Tibial artery (tissue), 4 donors: ENCODE measurements around the gene LRGUK.

ENCODE experiments used
- DNase-seq, 2 donors: peaks; one replicate each; pipeline ENCODE4 v3.0.0-alpha.2; 2019
- H3K27ac ChIP-seq, 2 donors: fragments of 200-600 bp; sonication (generic) in 1 of 2; 1 replicate in 1 of 2; 2 replicates in 1 of 2; pipeline ENCODE4 v1.5.1; 2018 to 2019; ENCODE audit warnings: mild to moderate bottlenecking in 1 of 2
- H3K27me3 ChIP-seq, 2 donors: fragments of 200-600 bp; sonication (generic) in 1 of 2; one replicate each; pipeline versions ENCODE4 v1.5.1 to v1.6.0; 2016 to 2019
- H3K36me3 ChIP-seq, 3 donors: fragments of 200-600 bp; sonication (generic) in 2 of 3; one replicate each; pipeline ENCODE4 v1.5.1; 2016 to 2019; ENCODE audit warnings: mild to moderate bottlenecking in 2 of 3
- H3K4me1 ChIP-seq, 4 donors: fragments of 200-600 bp; sonication (generic) in 2 of 4; 1 replicate in 3 of 4; 2 replicates in 1 of 4; pipeline ENCODE4 v1.5.1; 2016 to 2019
- H3K4me3 ChIP-seq, 2 donors: fragments of 200-600 bp; sonication (generic) in 1 of 2; 1 replicate in 1 of 2; 2 replicates in 1 of 2; pipeline ENCODE4 v1.5.1; 2018 to 2019; ENCODE audit warnings: mild to moderate bottlenecking in 2 of 2
- H3K9me3 ChIP-seq, 3 donors: fragments of 200-600 bp; sonication (generic) in 1 of 3; one replicate each; pipeline ENCODE4 v1.5.1; 2016 to 2019
- CTCF ChIP-seq, 2 experiments: fragments of 200-600 bp in 1 of 2; fragments of 450-650 bp in 1 of 2; IDR thresholded peaks; one replicate each; pipeline ENCODE4 v1.5.1; 2017 to 2019; ENCODE audit warnings: antibody characterized with exemption in 2 of 2, mild to moderate bottlenecking in 1 of 2, moderate library complexity in 1 of 2
- intact Hi-C: fragments of 100-400 bp; cut with DNase I; formaldehyde crosslinking; loops from one replicate; pipeline ENCODE4 v1.15.0; 2023; ENCODE audit warnings: low total_unique reads

LRGUK gene

GRCh38 chr7:134246761-134247160, 119.6 kb downstream of the LRGUK start:
- Histone ChIP-seq H3K36me3 (no peaks in the 10 kb centered on the region), H3K27ac (no peak overlapping the region), H3K9me3 (no peaks in the 10 kb centered on the region), H3K4me3 (no peak overlapping the region), H3K27me3 (no peaks in the 10 kb centered on the region), H3K4me1 (no peaks in the 10 kb centered on the region)
- no peak for DNase-seq
- intact Hi-C loops, result no loop called here
- TF ChIP-seq CTCF (IDR thresholded peaks at IDR 0.05), result no peak

- Histone ChIP-seq H3K27ac (no peak overlapping the region), H3K9me3 (no peaks in the 10 kb centered on the region), H3K36me3 (no peaks in the 10 kb centered on the region), H3K4me3 (no peak overlapping the region), H3K27me3 (no peaks in the 10 kb centered on the region), H3K4me1 (no peaks in the 10 kb centered on the region)
- DNase-seq, result no peak
- no peak for TF ChIP-seq CTCF (IDR thresholded peaks at IDR 0.05)
- intact Hi-C loops, result no loop called here
Measured at GRCh38 chr7:134248196-134248595, 121.1 kb downstream of the LRGUK start.

GRCh38 chr7:134254311-134254710, 127.2 kb downstream of the LRGUK start:
- no peak for TF ChIP-seq CTCF (IDR thresholded peaks at IDR 0.05)
- no peak for DNase-seq

DNA sequence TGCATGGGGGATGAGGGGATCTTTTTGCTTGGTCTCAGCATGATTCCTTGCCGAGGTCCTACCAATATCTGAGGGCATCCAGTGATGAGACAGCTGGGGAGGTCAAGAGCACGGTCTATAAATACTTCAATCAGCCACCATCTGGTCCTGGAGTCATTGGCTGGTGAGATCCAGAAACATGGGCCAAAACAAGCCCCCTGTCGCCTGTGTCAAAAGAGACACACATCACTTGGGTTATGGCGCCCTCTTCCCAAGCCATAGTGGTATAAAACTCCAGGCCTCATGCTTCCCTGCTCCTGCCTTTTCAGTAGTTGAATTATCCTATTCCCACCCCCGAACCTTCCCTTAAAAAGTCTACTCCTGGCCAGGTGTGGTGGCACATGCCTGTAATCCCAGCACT, 128.7 kb downstream of the LRGUK start:
- intact Hi-C loops, result no loop called here
- no peak for DNase-seq
- Histone ChIP-seq H3K27me3 (no peaks in the 10 kb centered on the region), H3K4me1 (no peaks in the 10 kb centered on the region), H3K36me3 (no peaks in the 10 kb centered on the region), H3K4me3 (no peak overlapping the region), H3K27ac (no peak overlapping the region), H3K9me3 (no peaks in the 10 kb centered on the region)
- no peak for TF ChIP-seq CTCF (IDR thresholded peaks at IDR 0.05)

More at GRCh38 chr7:134254311-134254710, 127.2 kb downstream of the LRGUK start:
- Histone ChIP-seq H3K4me3 (no peak overlapping the region), H3K36me3 (no peaks in the 10 kb centered on the region), H3K4me1 (no peaks in the 10 kb centered on the region), H3K9me3 (no peaks in the 10 kb centered on the region), H3K27me3 (no peaks in the 10 kb centered on the region), H3K27ac (no peak overlapping the region)
- intact Hi-C loops, result no loop called here

GRCh38 chr7:134262322-134262721, 135.2 kb downstream of the LRGUK start:
- intact Hi-C loops, result no loop called here
- Histone ChIP-seq H3K9me3 (no peaks in the 10 kb centered on the region), H3K4me1 (no peaks in the 10 kb centered on the region), H3K36me3 (no peaks in the 10 kb centered on the region), H3K4me3 (no peak overlapping the region), H3K27me3 (no peaks in the 10 kb centered on the region), H3K27ac (no peak overlapping the region)
- TF ChIP-seq CTCF (IDR thresholded peaks at IDR 0.05), result no peak
- DNase-seq, result no peak

DNA sequence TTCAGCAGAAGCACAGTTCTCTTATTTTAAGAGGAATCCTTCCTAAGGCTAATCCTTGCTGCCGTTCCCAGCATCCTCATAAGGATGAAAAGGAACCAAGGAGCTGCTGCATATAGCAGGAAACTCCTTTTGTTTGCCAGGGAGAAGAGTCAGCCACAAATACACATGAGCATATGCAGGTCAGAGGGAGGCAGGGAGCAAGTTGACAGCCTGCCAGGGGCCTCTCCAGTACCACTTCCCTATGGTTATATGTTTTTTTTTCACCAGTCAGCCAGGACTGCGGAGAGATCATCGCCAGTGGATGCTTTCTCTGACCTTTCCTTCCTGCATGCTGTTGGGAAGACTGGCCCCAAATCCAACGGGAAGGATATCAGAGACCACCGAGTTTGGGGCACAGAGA, 149.8 kb downstream of the LRGUK start:
- intact Hi-C loops, result no loop called here

More for the DNA sequence above, 149.8 kb downstream of the LRGUK start:
- DNase-seq, result no peak
- Histone ChIP-seq H3K4me1 (no peaks in the 10 kb centered on the region), H3K9me3 (no peaks in the 10 kb centered on the region), H3K27me3 (no peaks in the 10 kb centered on the region), H3K27ac (no peak overlapping the region), H3K36me3 (no peaks in the 10 kb centered on the region), H3K4me3 (no peak overlapping the region)
- TF ChIP-seq CTCF (IDR thresholded peaks at IDR 0.05), result no peak
